B cell (primary cell): ENCODE measurements around the gene CFD. TPM values are rescaled to one million over a fixed set of nuclear protein-coding genes. Genes with fewer than 3 reads are reported as not detected.

ENCODE experiments used
- ATAC-seq: fragments of 200-7000 bp; cut with Tn5 transposase; one replicate; pipeline ENCODE4 v1.10.0; 2021; ENCODE audit warnings: low read depth, mild to moderate bottlenecking, moderate number of reproducible peaks, moderate library complexity
- CTCF ChIA-PET: fragments of 350-600 bp; sonication (Branson Sonifier 250); formaldehyde crosslinking; loops from one replicate; lab custom pipeline; 2021; ENCODE audit warnings: antibody characterized with exemption, inconsistent platforms; lab: Charles Lee
- POLR2A ChIA-PET: fragments of 350-600 bp; sonication (Branson Sonifier 250); formaldehyde crosslinking; loops from one replicate; lab custom pipeline; 2021; ENCODE audit warnings: antibody characterized with exemption; lab: Charles Lee
- DNase-seq: peaks from one replicate; pipeline ENCODE4 v3.0.0; 2013
- H2AFZ ChIP-seq: 2 replicates; pipeline ENCODE4 v1.6.1; 2012; ENCODE audit warnings: mild to moderate bottlenecking, low read depth, low read length; ENCODE audit not compliant: insufficient read depth, poor library complexity, severe bottlenecking
- H3K27ac ChIP-seq, 2 donors: 1 replicate in 1 of 2; 2 replicates in 1 of 2; pipeline ENCODE4 v1.5.1; 2012 to 2013; ENCODE audit warnings: low read length in 2 of 2, mild to moderate bottlenecking in 2 of 2, moderate library complexity in 1 of 2
- H3K27me3 ChIP-seq, 4 experiments: fragments of 200-600 bp in 1 of 4; sonication (generic) in 1 of 4; replicated peaks in 1 of 4; 1 replicate in 2 of 4; 2 replicates in 2 of 4; pipeline versions ENCODE4 v1.6.1 to v1.7.0; 2013 to 2016; ENCODE audit warnings: low read length in 3 of 4, mild to moderate bottlenecking in 2 of 4, mixed read lengths in 1 of 4, moderate library complexity in 1 of 4; ENCODE audit not compliant: insufficient read depth in 4 of 4, control insufficient read depth in 3 of 4; ENCODE audit errors: control extremely low read depth in 1 of 4
- H3K36me3 ChIP-seq, 2 experiments: replicated peaks in 1 of 2; 1 replicate in 1 of 2; 2 replicates in 1 of 2; pipeline versions ENCODE4 v1.6.1 to v1.7.1; 2013; ENCODE audit warnings: low read length in 1 of 2; ENCODE audit not compliant: insufficient read depth in 2 of 2, control insufficient read depth in 1 of 2; ENCODE audit errors: control extremely low read depth in 1 of 2, extremely low read depth in 1 of 2
- H3K4me1 ChIP-seq, 2 donors: fragments of 200-600 bp in 1 of 2; sonication (generic) in 1 of 2; 1 replicate in 1 of 2; 2 replicates in 1 of 2; pipeline versions ENCODE4 v1.5.1 to v1.6.1; 2013 to 2017; ENCODE audit warnings: low read length in 2 of 2; ENCODE audit not compliant: control insufficient read depth in 2 of 2, insufficient read depth in 2 of 2
- H3K4me2 ChIP-seq: replicated peaks from 2 replicates; pipeline ENCODE3; 2012; ENCODE audit warnings: mild to moderate bottlenecking, low read depth, low read length; ENCODE audit not compliant: poor library complexity, severe bottlenecking
- H3K4me3 ChIP-seq, 5 experiments: fragments of 200-600 bp in 1 of 5; sonication (generic) in 1 of 5; 1 replicate in 3 of 5; 2 replicates in 2 of 5; pipeline versions ENCODE4 v1.5.1 to v1.7.0; 2011 to 2016; ENCODE audit warnings: low read length in 4 of 5, mild to moderate bottlenecking in 4 of 5, low read depth in 2 of 5, control low read depth in 1 of 5, moderate library complexity in 1 of 5; ENCODE audit not compliant: insufficient read depth in 1 of 5; ENCODE audit errors: control extremely low read depth in 1 of 5, extremely low read depth in 1 of 5
- H3K79me2 ChIP-seq: fragments of 200-600 bp; sonication (generic); one replicate; pipeline ENCODE4 v1.6.0; 2016; ENCODE audit warnings: low read length; ENCODE audit not compliant: control insufficient read depth, insufficient read depth
- H3K9ac ChIP-seq: fragments of 200-600 bp; sonication (generic); 2 replicates; pipeline ENCODE4 v1.6.1; 2017; ENCODE audit warnings: mild to moderate bottlenecking, low read length, moderate library complexity
- H3K9me3 ChIP-seq, 3 donors: one replicate each; pipeline versions ENCODE4 v1.6.1 to v1.7.1; 2013; ENCODE audit warnings: low read length in 2 of 3; ENCODE audit not compliant: control insufficient read depth in 2 of 3, insufficient read depth in 1 of 3; ENCODE audit errors: control extremely low read depth in 1 of 3
- H4K20me1 ChIP-seq: 2 replicates; pipeline ENCODE4 v1.6.0; 2012; ENCODE audit warnings: mild to moderate bottlenecking, low read length; ENCODE audit not compliant: insufficient read depth, control insufficient read depth, poor library complexity, severe bottlenecking
- H3K27ac Mint-ChIP-seq: one replicate; pipeline ENCODE4 v1.8.0; 2021; ENCODE audit warnings: mixed read lengths
- H3K27me3 Mint-ChIP-seq: one replicate; pipeline ENCODE4 v1.8.0; 2021; ENCODE audit warnings: mixed read lengths
- H3K4me1 Mint-ChIP-seq: one replicate; pipeline ENCODE4 v1.8.0; 2021; ENCODE audit warnings: mixed read lengths
- H3K4me3 Mint-ChIP-seq: one replicate; pipeline ENCODE4 v1.8.0; 2021; ENCODE audit warnings: mixed read lengths
- H3K9me3 Mint-ChIP-seq: one replicate; pipeline ENCODE4 v1.8.0; 2022; ENCODE audit warnings: mixed read lengths; ENCODE audit not compliant: insufficient read depth
- CTCF ChIP-seq: fragments of 200-600 bp; IDR thresholded peaks from one replicate; pipeline ENCODE4 v1.8.0; 2022; ENCODE audit warnings: antibody characterized with exemption, mild to moderate bottlenecking
- EZH2 ChIP-seq: IDR thresholded peaks from 2 replicates; pipeline ENCODE4 v1.6.1; 2012; ENCODE audit warnings: borderline replicate concordance, low read depth, mild to moderate bottlenecking, moderate library complexity, low read length; ENCODE audit not compliant: insufficient read depth, poor library complexity, severe bottlenecking
- WGBS: methylation state at CpG from one replicate; pipeline ENCODE4 v1.1.5; 2013; ENCODE audit warnings: missing lambda C conversion rate; ENCODE audit not compliant: insufficient coverage; 5-methylcytosine and 5-hydroxymethylcytosine counted together
- intact Hi-C: fragments of 100-400 bp; cut with micrococcal nuclease; formaldehyde crosslinking; loops from one replicate; pipeline ENCODE4 v1.10.0; 2022
- polyA plus RNA-seq: library from polyadenylated mRNA; depleted of rRNA; stranded (reverse); fragments of >200 nt; gene quantifications from 2 replicates; pipeline ENCODE4 v1.2.3, GENCODE V29; 2012
- total RNA-seq, 2 donors: library from RNA; stranded (reverse); fragments of 120-200 nt in 1 of 2; gene quantifications; 1 replicate in 1 of 2; 2 replicates in 1 of 2; pipeline versions ENCODE4 v1.2.3 to v1.2.4, GENCODE V29; 2013 to 2022

Gene CFD
- total and polyA plus RNA-seq, 2 donors (not counting 1 experiment from before 2014, with no cell fraction given) = 0.79 to 6.6 TPM

DNA sequence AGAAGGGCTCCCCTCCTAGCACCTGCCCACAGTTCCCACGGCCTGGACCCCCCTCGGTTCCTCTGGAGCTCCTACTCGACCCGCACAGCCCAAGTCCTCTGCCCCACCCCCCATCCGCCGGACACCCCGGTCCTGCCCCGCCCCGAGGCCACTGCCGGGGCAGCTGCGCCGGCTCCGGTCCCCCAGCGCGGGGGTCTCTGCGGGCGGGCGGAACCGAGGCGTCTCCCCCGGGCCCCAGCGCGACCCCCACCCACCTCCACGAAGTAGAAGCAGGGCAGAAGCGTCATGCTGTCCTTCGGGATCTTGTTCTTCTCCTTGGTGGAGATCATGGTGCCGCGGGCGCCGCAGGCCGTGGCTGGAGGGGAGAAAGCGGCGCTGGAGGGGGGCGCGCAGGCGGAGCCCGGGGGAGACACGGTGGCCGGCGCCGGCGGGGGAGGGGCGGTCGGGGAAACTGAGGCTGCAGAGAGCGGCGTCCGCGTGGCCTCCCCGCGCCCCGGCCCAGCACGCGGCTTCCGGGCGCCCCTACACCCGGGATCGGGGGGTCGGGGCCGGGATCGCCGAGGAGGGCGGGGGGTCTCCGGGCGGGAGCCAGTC lies 38.1 kb upstream of the CFD start:
- H3K9me3 Mint-ChIP-seq = no peaks in the 10 kb centered on the region
- ATAC-seq = no peak
- no peaks in the 10 kb centered on the region for H3K36me3 ChIP-seq
- H3K4me3 Mint-ChIP-seq = no peak overlapping the region
- DNase-seq = no peak
- H3K4me2 ChIP-seq = peak overlapping the region; percentile 44
- ChIA-PET POLR2A (interaction anchor here (0.8 kb wide), 1 partner anchor 98 kb away, joined by 3 read pairs; no protein-coding TSS in a partner anchor), CTCF (no interaction called here)
- no peaks in the 10 kb centered on the region for H4K20me1 ChIP-seq
- peaks cover 2% of the 10 kb centered on the region for H3K4me1 Mint-ChIP-seq
- H3K9ac ChIP-seq = no peak overlapping the region
- H3K4me1 ChIP-seq = peaks cover 0 to 4% of the 10 kb centered on the region in 2 donors
- no peak overlapping the region for H3K4me3 ChIP-seq
- peaks cover 7% of the 10 kb centered on the region for H3K27me3 Mint-ChIP-seq
- intact Hi-C loops = no loop called here
- no peak overlapping the region for H3K27ac Mint-ChIP-seq
- 6% methylated on average over 50 of the region's 64 CpGs for whole genome bisulfite sequencing
- no peak overlapping the region for H3K27ac ChIP-seq
- peaks cover 0 to 22% (median 8%) of the 10 kb centered on the region in 4 experiments for H3K27me3 ChIP-seq
- peaks cover 0 to 2% (median 0%) of the 10 kb centered on the region in 3 donors for H3K9me3 ChIP-seq
- H3K79me2 ChIP-seq = peaks cover 3% of the 10 kb centered on the region
- TF ChIP-seq EZH2 (no peak), CTCF (no peak)
- no peak overlapping the region for H2AFZ ChIP-seq

DNA sequence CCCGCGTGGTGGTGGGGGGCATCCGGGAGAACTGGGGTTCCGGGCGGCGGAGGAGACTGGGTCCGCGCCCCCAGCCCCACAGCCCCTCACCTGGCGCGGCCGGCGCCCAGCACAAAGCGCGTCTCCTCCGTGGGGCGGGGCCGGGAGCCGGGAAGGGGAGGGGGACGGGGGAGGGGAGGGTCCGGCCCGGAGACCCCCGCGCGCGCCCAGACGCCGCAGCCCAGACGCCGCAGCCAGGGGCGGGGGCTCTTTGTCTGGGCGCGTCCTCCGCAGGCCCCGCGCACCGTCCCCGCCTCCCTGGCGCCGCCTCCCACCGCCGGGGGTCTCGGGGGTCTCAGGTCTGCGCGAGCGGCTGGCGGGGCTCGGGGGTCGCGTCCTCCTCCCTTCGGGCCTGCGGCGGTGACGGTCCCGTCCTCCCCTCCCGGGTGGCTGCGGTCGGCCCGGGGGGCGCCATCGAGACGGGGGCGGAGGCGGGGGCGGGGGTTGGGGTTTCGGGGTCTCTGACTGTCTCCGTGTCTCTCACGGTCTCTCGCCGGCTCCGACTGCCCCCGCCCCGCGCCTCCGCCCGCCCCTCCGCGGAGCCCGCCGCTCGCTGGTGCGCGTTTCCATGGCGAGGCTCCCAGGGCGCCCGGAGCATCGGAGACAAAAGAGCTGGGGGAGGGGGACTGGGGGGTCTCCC lies 37.5 kb upstream of the CFD start, which contains the start of gene PLPPR3:
Gene PLPPR3, minus strand, starts transcription at position 131 of the 679 bp plus-strand sequence. CDS start 396 bp downstream, outside the sequence.
- Histone ChIP-seq H3K4me3 (no peak within 1 kb of the TSS), H4K20me1 (no peaks in the 10 kb centered on the region), H3K36me3 (no peaks in the 10 kb centered on the region), H3K4me1 (peaks cover 0 to 4% of the 10 kb centered on the region in 2 donors), H3K9ac (no peak within 1 kb of the TSS), H3K79me2 (no peaks in the 10 kb centered on the region), H3K9me3 (peaks cover 0 to 2% (median 0%) of the 10 kb centered on the region in 3 donors), H3K27ac (no peak within 1 kb of the TSS), H3K4me2 (peak within 1 kb of the TSS; percentile 44), H2AFZ (no peak within 1 kb of the TSS), H3K27me3 (peaks cover 0 to 22% (median 8%) of the 10 kb centered on the region in 4 experiments)
- no peaks in the 10 kb centered on the region for H3K9me3 Mint-ChIP-seq
- H3K4me3 Mint-ChIP-seq = no peak within 1 kb of the TSS
- peaks cover 7% of the 10 kb centered on the region for H3K27me3 Mint-ChIP-seq
- H3K27ac Mint-ChIP-seq = no peak within 1 kb of the TSS
- ATAC-seq (no peak), DNase-seq (no peak)
- WGBS = 3% methylated on average over 48 of the region's 86 CpGs
- CTCF ChIA-PET = no interaction called here
- H3K4me1 Mint-ChIP-seq = peaks cover 2% of the 10 kb centered on the region
- POLR2A ChIA-PET = interaction anchor here (0.8 kb wide), 1 partner anchor 97 kb away, joined by 3 read pairs; no protein-coding TSS in a partner anchor
- TF ChIP-seq EZH2 (no peak), CTCF (no peak)
- intact Hi-C loops = no loop called here
